ENCODE results near the gene ELF1.

DNA sequence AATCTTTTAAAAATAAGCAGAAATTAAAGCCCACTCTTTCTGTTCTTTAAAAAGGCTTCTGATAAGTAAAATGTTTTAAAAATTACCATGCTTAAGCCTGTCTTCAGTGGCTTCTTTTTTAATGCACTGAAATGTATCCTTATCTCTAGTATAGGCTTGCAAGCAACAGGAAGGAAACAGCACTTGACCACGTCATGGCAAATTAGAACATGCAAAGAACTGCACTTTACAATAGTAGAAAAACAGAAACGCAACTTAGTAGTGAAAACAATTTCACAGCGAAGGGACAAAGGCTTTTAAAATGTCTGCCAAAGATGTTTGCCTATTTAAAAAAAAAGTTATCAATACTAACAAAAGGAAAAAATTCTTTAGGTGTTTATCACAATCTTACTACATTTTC, 36.3 kb downstream of the ELF1 start:
- TF ChIP-seq POLR2A (IDR thresholded peaks at IDR 0.05) (peak; percentile 83), POLR2AphosphoS5 (IDR thresholded peaks at IDR 0.05) (peak; percentile 81 to 95 (median 94))
